Mucosa of rectum (tissue), 2 donors: ENCODE measurements around the gene BHLHE41.

Experiments
- H3K27ac ChIP-seq, 2 donors: one replicate each; pipeline ENCODE4 v1.7.0; 2013; ENCODE audit warnings: inconsistent platforms in 2 of 2, low read depth in 2 of 2, low read length in 2 of 2
- H3K27me3 ChIP-seq, 2 donors: one replicate each; pipeline ENCODE4 v1.7.0; 2013; ENCODE audit warnings: low read length in 2 of 2; ENCODE audit not compliant: control insufficient read depth in 2 of 2, insufficient read depth in 2 of 2
- H3K36me3 ChIP-seq, 2 donors: one replicate each; pipeline ENCODE4 v1.7.0; 2013; ENCODE audit warnings: low read length in 2 of 2; ENCODE audit not compliant: control insufficient read depth in 2 of 2, insufficient read depth in 2 of 2
- H3K4me1 ChIP-seq, 2 donors: one replicate each; pipeline ENCODE4 v1.7.0; 2013; ENCODE audit warnings: low read length in 2 of 2, mild to moderate bottlenecking in 1 of 2; ENCODE audit not compliant: control insufficient read depth in 2 of 2, insufficient read depth in 2 of 2
- H3K4me3 ChIP-seq, 2 donors: one replicate each; pipeline ENCODE4 v1.7.0; 2013; ENCODE audit warnings: low read length in 2 of 2
- H3K9ac ChIP-seq, 2 donors: one replicate each; pipeline ENCODE4 v1.7.0; 2013; ENCODE audit warnings: low read length in 2 of 2, low read depth in 1 of 2, mild to moderate bottlenecking in 1 of 2
- H3K9me3 ChIP-seq, 2 donors: one replicate each; pipeline ENCODE4 v1.7.0; 2013; ENCODE audit warnings: low read length in 2 of 2; ENCODE audit not compliant: control insufficient read depth in 2 of 2
- donor health status: healthy.
- donor health status: Normal muscosa, but diverticular disease.

The BHLHE41 gene

GRCh38 chr12:26116829-26117715 lies 7.8 kb downstream of the BHLHE41 start:
- Histone ChIP-seq H3K36me3 (no peaks in the 10 kb centered on the region), H3K27ac (peak overlapping the region in 1 of 2 donors; percentile 52), H3K4me3 (no peak overlapping the region), H3K9ac (peak overlapping the region in 1 of 2 donors; percentile 15), H3K9me3 (no peaks in the 10 kb centered on the region), H3K4me1 (peaks cover 16 to 22% of the 10 kb centered on the region in 2 donors), H3K27me3 (peaks cover 0 to 2% of the 10 kb centered on the region in 2 donors)

GRCh38 chr12:26114720-26115401 lies 10.0 kb downstream of the BHLHE41 start:
- Histone ChIP-seq H3K9ac (peak overlapping the region; percentile 70 to 71), H3K36me3 (no peaks in the 10 kb centered on the region), H3K27me3 (no peaks in the 10 kb centered on the region), H3K4me1 (peaks cover 16 to 22% of the 10 kb centered on the region in 2 donors), H3K4me3 (peak overlapping the region; percentile 66 to 71), H3K9me3 (no peaks in the 10 kb centered on the region), H3K27ac (peak overlapping the region; percentile 90 to 94)

GRCh38 chr12:26113853-26114719 lies 10.8 kb downstream of the BHLHE41 start:
- H3K9me3 ChIP-seq, result no peaks in the 10 kb centered on the region
- H3K4me3 ChIP-seq, result peak overlapping the region; percentile 66 to 74
- no peaks in the 10 kb centered on the region for H3K27me3 ChIP-seq
- H3K36me3 ChIP-seq, result no peaks in the 10 kb centered on the region
- H3K4me1 ChIP-seq, result peaks cover 16 to 22% of the 10 kb centered on the region in 2 donors
- H3K9ac ChIP-seq, result peak overlapping the region; percentile 70 to 71
- peak overlapping the region; percentile 90 to 94 for H3K27ac ChIP-seq

- no peaks in the 10 kb centered on the region for H3K27me3 ChIP-seq
- H3K36me3 ChIP-seq, result no peaks in the 10 kb centered on the region
- peaks cover 16 to 22% of the 10 kb centered on the region in 2 donors for H3K4me1 ChIP-seq
- H3K9me3 ChIP-seq, result no peaks in the 10 kb centered on the region
- peak overlapping the region; percentile 66 to 74 for H3K4me3 ChIP-seq
- no peak overlapping the region for H3K9ac ChIP-seq
- peak overlapping the region; percentile 90 to 94 for H3K27ac ChIP-seq
These were observed 11.6 kb downstream of the BHLHE41 start for GRCh38 chr12:26113181-26113654.

- peaks cover 16 to 22% of the 10 kb centered on the region in 2 donors for H3K4me1 ChIP-seq
- no peaks in the 10 kb centered on the region for H3K9me3 ChIP-seq
- no peak overlapping the region for H3K4me3 ChIP-seq
- no peaks in the 10 kb centered on the region for H3K36me3 ChIP-seq
- no peaks in the 10 kb centered on the region for H3K27me3 ChIP-seq
- no peak overlapping the region for H3K27ac ChIP-seq
- no peak overlapping the region for H3K9ac ChIP-seq
These were observed 12.1 kb downstream of the BHLHE41 start for GRCh38 chr12:26112703-26113147.

GRCh38 chr12:26112232-26112631 lies 12.6 kb downstream of the BHLHE41 start:
- peaks cover 16 to 19% of the 10 kb centered on the region in 2 donors for H3K4me1 ChIP-seq
- no peak overlapping the region for H3K4me3 ChIP-seq
- H3K9ac ChIP-seq, result no peak overlapping the region
- H3K27ac ChIP-seq, result no peak overlapping the region
- no peaks in the 10 kb centered on the region for H3K27me3 ChIP-seq
- H3K36me3 ChIP-seq, result no peaks in the 10 kb centered on the region
- H3K9me3 ChIP-seq, result no peaks in the 10 kb centered on the region

GRCh38 chr12:26109343-26109881 lies 15.4 kb downstream of the BHLHE41 start:
- Histone ChIP-seq H3K4me1 (peaks cover 8 to 10% of the 10 kb centered on the region in 2 donors), H3K9me3 (no peaks in the 10 kb centered on the region), H3K4me3 (no peak overlapping the region), H3K27me3 (no peaks in the 10 kb centered on the region), H3K9ac (no peak overlapping the region), H3K36me3 (no peaks in the 10 kb centered on the region), H3K27ac (no peak overlapping the region)

- H3K9me3 ChIP-seq, result no peaks in the 10 kb centered on the region
- no peak overlapping the region for H3K27ac ChIP-seq
- no peaks in the 10 kb centered on the region for H3K36me3 ChIP-seq
- H3K4me3 ChIP-seq, result no peak overlapping the region
- peaks cover 8 to 10% of the 10 kb centered on the region in 2 donors for H3K4me1 ChIP-seq
- H3K27me3 ChIP-seq, result no peaks in the 10 kb centered on the region
- H3K9ac ChIP-seq, result no peak overlapping the region
These were observed 15.9 kb downstream of the BHLHE41 start for GRCh38 chr12:26108915-26109314.

GRCh38 chr12:26106347-26106746 lies 18.5 kb downstream of the BHLHE41 start:
- Histone ChIP-seq H3K9me3 (no peaks in the 10 kb centered on the region), H3K4me3 (no peak overlapping the region), H3K4me1 (peaks cover 2 to 4% of the 10 kb centered on the region in 2 donors), H3K27me3 (no peaks in the 10 kb centered on the region), H3K36me3 (no peaks in the 10 kb centered on the region), H3K9ac (no peak overlapping the region), H3K27ac (no peak overlapping the region)
